NCI-H1436 treated with DMSO at 0.1 percent for 48 hours (cell line): Measurements from ENCODE around the gene YWHAE.
"Not testable (repeated sequence)": the region's sequence is repeated elsewhere in the genome, so short reads cannot be mapped to it uniquely, and the experiment has no call there.

Source experiments
- DNase-seq: peaks from one replicate; lab custom pipeline; 2025; lab: John Stamatoyannopoulos, UW

The YWHAE gene

GRCh38 chr17:1325766-1326165 is 74.3 kb downstream of the YWHAE start:
- DNase-seq, result no peak

- no peak for DNase-seq
Measured at GRCh38 chr17:1324201-1324771, 75.7 kb downstream of the YWHAE start.

- no peak for DNase-seq
Measured at GRCh38 chr17:1323336-1323735, 76.7 kb downstream of the YWHAE start.

- no peak for DNase-seq
Measured at GRCh38 chr17:1322480-1322879, 77.5 kb downstream of the YWHAE start.

GRCh38 chr17:1322014-1322428 is 78.0 kb downstream of the YWHAE start:
- no peak for DNase-seq

GRCh38 chr17:1315891-1316403 is 84.1 kb downstream of the YWHAE start:
- peak; percentile 62 for DNase-seq

- no peak for DNase-seq
Measured at GRCh38 chr17:1315409-1315808, 84.6 kb downstream of the YWHAE start.

- DNase-seq, result no peak
Measured at GRCh38 chr17:1313270-1314005, 86.6 kb downstream of the YWHAE start.

GRCh38 chr17:1312261-1312870 is 87.7 kb downstream of the YWHAE start:
- no peak for DNase-seq

GRCh38 chr17:1307829-1308228 is 92.2 kb downstream of the YWHAE start:
- DNase-seq, result not testable (repeated sequence)

GRCh38 chr17:1304962-1305563 is 95.0 kb downstream of the YWHAE start:
- no peak for DNase-seq

GRCh38 chr17:1304522-1304921 is 95.5 kb downstream of the YWHAE start:
- no peak for DNase-seq

GRCh38 chr17:1302761-1303160 is 97.3 kb downstream of the YWHAE start:
- no peak for DNase-seq

- DNase-seq, result no peak
Measured at GRCh38 chr17:1301546-1301945, 98.5 kb downstream of the YWHAE start.

- no peak for DNase-seq
Measured at GRCh38 chr17:1300371-1300905, 99.6 kb downstream of the YWHAE start.

GRCh38 chr17:1299552-1300370 is 100.3 kb downstream of the YWHAE start:
- no peak for DNase-seq

- no peak for DNase-seq
Measured at GRCh38 chr17:1298606-1299005, 101.4 kb downstream of the YWHAE start.
